ENCODE data around the gene F7.

The F7 gene

GRCh38 chr13:113123226-113124201 lies 17.9 kb downstream of the F7 start:
- no peak for TF ChIP-seq TAF1 (IDR thresholded peaks at IDR 0.05; ENCODE audit: borderline replicate concordance, low read depth, low read length)
- DNase-seq (ENCODE audit: insufficient read length) (no peak), FAIRE-seq (no peak)

GRCh38 chr13:113124211-113124970 lies 18.8 kb downstream of the F7 start:
- no peak for DNase-seq (ENCODE audit: insufficient read length)
- FAIRE-seq, result no peak
- no peak for TF ChIP-seq POLR2AphosphoS5 (IDR thresholded peaks at IDR 0.05; ENCODE audit: low read depth, low read length)
- no peak for TF ChIP-seq POLR2A (IDR thresholded peaks at IDR 0.05; ENCODE audit: low read depth, low read length)
- TF ChIP-seq TAF1 (IDR thresholded peaks at IDR 0.05; ENCODE audit: borderline replicate concordance, low read depth, low read length), result no peak

- no peak for FAIRE-seq
- no peak for TF ChIP-seq TAF1 (IDR thresholded peaks at IDR 0.05; ENCODE audit: borderline replicate concordance, low read depth, low read length)
- no peak for TF ChIP-seq POLR2AphosphoS5 (IDR thresholded peaks at IDR 0.05; ENCODE audit: low read depth, low read length)
- TF ChIP-seq POLR2A (IDR thresholded peaks at IDR 0.05; ENCODE audit: low read depth, low read length), result no peak
Observed at GRCh38 chr13:113125506-113126264, 20.1 kb downstream of the F7 start.

GRCh38 chr13:113126265-113127150 lies 20.9 kb downstream of the F7 start:
- DNase-seq (ENCODE audit: insufficient read length) (no peak), FAIRE-seq (no peak)
- TF ChIP-seq POLR2AphosphoS5 (IDR thresholded peaks at IDR 0.05; ENCODE audit: low read depth, low read length), result no peak
- no peak for TF ChIP-seq POLR2A (IDR thresholded peaks at IDR 0.05; ENCODE audit: low read depth, low read length)
- TF ChIP-seq TAF1 (IDR thresholded peaks at IDR 0.05; ENCODE audit: borderline replicate concordance, low read depth, low read length), result no peak

More at GRCh38 chr13:113125506-113126264, 20.1 kb downstream of the F7 start:
- DNase-seq (ENCODE audit: insufficient read length), result no peak

GRCh38 chr13:113129480-113129879 lies 23.9 kb downstream of the F7 start:
- DNase-seq (ENCODE audit: insufficient read length) (no peak), FAIRE-seq (no peak)
- TF ChIP-seq POLR2AphosphoS5 (IDR thresholded peaks at IDR 0.05; ENCODE audit: low read depth, low read length) (no peak), TAF1 (IDR thresholded peaks at IDR 0.05; ENCODE audit: borderline replicate concordance, low read depth, low read length) (no peak), POLR2A (IDR thresholded peaks at IDR 0.05; ENCODE audit: low read depth, low read length) (no peak)

- FAIRE-seq, result no peak
- TF ChIP-seq POLR2A (IDR thresholded peaks at IDR 0.05; ENCODE audit: low read depth, low read length), result no peak
- no peak for TF ChIP-seq TAF1 (IDR thresholded peaks at IDR 0.05; ENCODE audit: borderline replicate concordance, low read depth, low read length)
- no peak for TF ChIP-seq POLR2AphosphoS5 (IDR thresholded peaks at IDR 0.05; ENCODE audit: low read depth, low read length)
- no peak for DNase-seq (ENCODE audit: insufficient read length)
Observed at GRCh38 chr13:113129921-113130750, 24.5 kb downstream of the F7 start.

GRCh38 chr13:113135281-113135760 lies 29.7 kb downstream of the F7 start:
- no peak for FAIRE-seq
- TF ChIP-seq TAF1 (IDR thresholded peaks at IDR 0.05; ENCODE audit: borderline replicate concordance, low read depth, low read length), result no peak
- TF ChIP-seq POLR2AphosphoS5 (IDR thresholded peaks at IDR 0.05; ENCODE audit: low read depth, low read length), result no peak

GRCh38 chr13:113137691-113138298 lies 32.2 kb downstream of the F7 start:
- no peak for TF ChIP-seq POLR2A (IDR thresholded peaks at IDR 0.05; ENCODE audit: low read depth, low read length)
- no peak for TF ChIP-seq POLR2AphosphoS5 (IDR thresholded peaks at IDR 0.05; ENCODE audit: low read depth, low read length)
- no peak for TF ChIP-seq TAF1 (IDR thresholded peaks at IDR 0.05; ENCODE audit: borderline replicate concordance, low read depth, low read length)
- no peak for DNase-seq (ENCODE audit: insufficient read length)
- FAIRE-seq, result no peak

More at GRCh38 chr13:113135281-113135760, 29.7 kb downstream of the F7 start:
- no peak for DNase-seq (ENCODE audit: insufficient read length)

- TF ChIP-seq TAF1 (IDR thresholded peaks at IDR 0.05; ENCODE audit: borderline replicate concordance, low read depth, low read length) (no peak), POLR2AphosphoS5 (IDR thresholded peaks at IDR 0.05; ENCODE audit: low read depth, low read length) (no peak), POLR2A (IDR thresholded peaks at IDR 0.05; ENCODE audit: low read depth, low read length) (no peak)
- DNase-seq (ENCODE audit: insufficient read length) (no peak), FAIRE-seq (no peak)
Observed at GRCh38 chr13:113138792-113139551, 33.4 kb downstream of the F7 start.
